Measurements from ENCODE around the gene ARG2.

DNA sequence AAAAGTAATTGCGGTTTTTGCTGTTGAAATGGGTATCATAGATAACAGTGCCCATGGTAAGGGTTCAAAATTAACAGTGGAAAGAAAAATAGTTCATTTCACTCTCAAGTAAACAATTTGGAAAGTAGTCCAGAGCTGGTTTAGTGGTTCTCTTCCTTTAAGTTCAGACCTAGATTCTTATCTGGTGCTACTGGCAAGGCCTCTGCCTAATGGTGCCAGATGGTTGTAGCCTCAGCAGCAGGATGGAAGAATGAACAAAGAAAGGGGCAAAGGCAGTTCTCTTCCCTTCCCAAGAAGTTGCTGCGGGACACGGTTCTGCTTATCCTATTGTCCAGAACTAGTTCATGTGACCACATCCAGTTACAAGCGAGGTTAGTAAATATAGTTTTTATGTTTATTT, 10.5 kb downstream of the ARG2 start:
- TF ChIP-seq CTCF (IDR thresholded peaks at IDR 0.05) (no peak), POLR2A (IDR thresholded peaks at IDR 0.05) (no peak)

Measured in esophagus squamous epithelium (tissue), 4 donors.